K562 (cell line): Measurements from ENCODE around the gene TAS2R42. TPM values are rescaled to one million over a fixed set of nuclear protein-coding genes. Genes with fewer than 3 reads are reported as not detected.

Source experiments
- ATAC-seq: fragments of 200-7000 bp; cut with Tn5 transposase; 3 replicates; pipeline ENCODE4 v1.9.1; 2020; ENCODE audit warnings: moderate library complexity
- BruUV-seq: library from RNA; stranded (reverse); fragments of 400-500 nt; replicated peaks from 2 replicates; lab custom pipeline; 2021; lab: Mats Ljungman, UMichigan
- CTCF ChIA-PET: fragments of 300-600 bp; formaldehyde crosslinking; extraction: SDS; loops from one replicate; lab custom pipeline; 2021; ENCODE audit warnings: low intra/inter-chr PET ratio; lab: Yijun Ruan, JAX
- POLR2A ChIA-PET: fragments of 300-600, 350-650 bp; sonication (Branson Sonifier 250); formaldehyde crosslinking; extraction: SDS; loops from one replicate; lab custom pipeline; 2021; ENCODE audit warnings: antibody characterized with exemption, inconsistent platforms; lab: Yijun Ruan, JAX
- DNase-seq, 4 experiments: peaks; one replicate each; pipeline versions ENCODE4 v3.0.0 to v3.0.0-alpha.2; 2011 to 2018; ENCODE audit warnings: low spot score in 3 of 4, mixed read lengths in 3 of 4; ENCODE audit errors: extremely low read depth in 1 of 4
- FAIRE-seq: peaks from 2 replicates; lab custom pipeline; 2011; peaks lifted over from hg19 to GRCh38; lab: Jason Lieb, UNC
- H2AFZ ChIP-seq: 2 replicates; pipeline ENCODE4 v1.6.0; 2011; ENCODE audit warnings: low read depth, low read length, control low read depth, inconsistent platforms
- H3K27ac ChIP-seq: fragments of 200-600 bp; 3 replicates; pipeline ENCODE4 v1.8.0; 2011; ENCODE audit warnings: low read depth, mild to moderate bottlenecking, control low read depth, inconsistent platforms, low read length, moderate library complexity, mixed read lengths; ENCODE audit errors: extremely low read depth
- H3K27me3 ChIP-seq, 2 experiments: fragments of 300-600 bp in 1 of 2; 2 replicates in 1 of 2; 3 replicates in 1 of 2; pipeline versions ENCODE4 v1.6.0 to v1.8.0; 2011; ENCODE audit warnings: inconsistent platforms in 2 of 2, low read length in 2 of 2, mild to moderate bottlenecking in 1 of 2, mixed read lengths in 1 of 2, moderate library complexity in 1 of 2; ENCODE audit not compliant: control insufficient read depth in 2 of 2, insufficient read depth in 2 of 2
- H3K36me3 ChIP-seq: fragments of 300-600 bp; 3 replicates; pipeline ENCODE4 v1.8.0; 2011; ENCODE audit warnings: mild to moderate bottlenecking, low read length, inconsistent platforms; ENCODE audit not compliant: control insufficient read depth, insufficient read depth
- H3K4me1 ChIP-seq, 2 experiments: fragments of 200-600 bp in 1 of 2; replicated peaks in 1 of 2; 2 replicates in 1 of 2; 3 replicates in 1 of 2; pipeline versions ENCODE4 v1.5.1 to v1.8.0; 2011; ENCODE audit warnings: inconsistent platforms in 2 of 2, low read length in 2 of 2, mild to moderate bottlenecking in 1 of 2, mixed read lengths in 1 of 2, moderate library complexity in 1 of 2; ENCODE audit not compliant: control insufficient read depth in 2 of 2, insufficient read depth in 2 of 2
- H3K4me2 ChIP-seq: 2 replicates; pipeline ENCODE4 v1.6.1; 2011; ENCODE audit warnings: low read length, control low read depth, inconsistent platforms, mixed read lengths; ENCODE audit not compliant: insufficient read depth
- H3K4me3 ChIP-seq: fragments of 200-600 bp; sonication (generic), shearing (Covaris generic); 2 replicates; pipeline ENCODE4 v1.5.1; 2016; ENCODE audit warnings: control low read depth, inconsistent platforms
- H3K79me2 ChIP-seq: fragments of 200-600 bp; 3 replicates; pipeline ENCODE4 v1.8.0; 2011; ENCODE audit warnings: low read length, inconsistent platforms; ENCODE audit not compliant: control insufficient read depth, insufficient read depth
- H3K9ac ChIP-seq, 2 experiments: 2 replicates each; pipeline versions ENCODE4 v1.6.0 to v1.6.1; 2011; ENCODE audit warnings: low read depth in 2 of 2, low read length in 2 of 2, control low read depth in 1 of 2, inconsistent platforms in 1 of 2, mild to moderate bottlenecking in 1 of 2, mixed read lengths in 1 of 2; ENCODE audit not compliant: insufficient read depth in 1 of 2
- H3K9me1 ChIP-seq: one replicate; pipeline ENCODE4 v1.6.0; 2011; ENCODE audit warnings: inconsistent platforms, mild to moderate bottlenecking, low read length, moderate library complexity; ENCODE audit not compliant: control insufficient read depth, insufficient read depth
- H3K9me3 ChIP-seq: replicated peaks from 2 replicates; pipeline ENCODE4 v1.5.1; 2011; ENCODE audit warnings: low read depth, low read length, inconsistent platforms; ENCODE audit not compliant: control insufficient read depth, insufficient read depth
- H4K20me1 ChIP-seq: replicated peaks from 2 replicates; pipeline ENCODE4 v1.6.1; 2011; ENCODE audit warnings: low read length, inconsistent platforms, mixed read lengths; ENCODE audit not compliant: control insufficient read depth, insufficient read depth
- ARID1B ChIP-seq: fragments of 450-650 bp; IDR thresholded peaks from 2 replicates; pipeline ENCODE4 v1.6.1; 2016; ENCODE audit warnings: antibody characterized with exemption, mild to moderate bottlenecking, inconsistent platforms
- DPF2 ChIP-seq: fragments of 450-650 bp; IDR thresholded peaks from 2 replicates; pipeline ENCODE4 v1.6.1; 2016
- FOXK2 ChIP-seq, 2 experiments: fragments of 450-650 bp; IDR thresholded peaks in 1 of 2; conservative IDR thresholded peaks in 1 of 2; 2 replicates each; pipeline ENCODE4 v1.6.1; 2016; ENCODE audit warnings: low read depth in 2 of 2, mild to moderate bottlenecking in 1 of 2
- NFE2 ChIP-seq: IDR thresholded peaks from 2 replicates; pipeline ENCODE4 v1.6.1; 2014; ENCODE audit warnings: antibody characterized with exemption, low read depth
- RCOR1 ChIP-seq, 2 experiments: IDR thresholded peaks; 2 replicates each; pipeline ENCODE4 v1.6.1; 2012; ENCODE audit warnings: low read depth in 2 of 2, low read length in 2 of 2, borderline replicate concordance in 1 of 2, improper control_type of control experiment in 1 of 2
- ZNF384 ChIP-seq: IDR thresholded peaks from 2 replicates; pipeline ENCODE4 v1.6.1; 2012; ENCODE audit warnings: low read depth, low read length, improper control_type of control experiment
- whole genome bisulfite sequencing: fragments of 100-300 bp; shearing (Covaris generic); methylation state at CpG from one replicate; pipeline ENCODE4 v1.1.6; 2016; ENCODE audit warnings: low coverage, mixed read lengths; ENCODE audit not compliant: insufficient coverage; ENCODE audit errors: missing lambda C conversion rate; 5-methylcytosine and 5-hydroxymethylcytosine counted together
- in situ Hi-C: fragments of 300-500 bp; cut with MboI; formaldehyde crosslinking; loops from 4 replicates; pipeline ENCODE4 v1.15.0; 2018; ENCODE audit warnings: inconsistent platforms, mixed read lengths
- intact Hi-C: fragments of 100-400 bp; cut with micrococcal nuclease; formaldehyde crosslinking; loops from 2 replicates; pipeline ENCODE4 v1.14.2; 2022
- polyA plus RNA-seq, 8 experiments: library from polyadenylated mRNA; depleted of rRNA in 4 of 8; stranded (reverse) in 5 of 8; unstranded in 3 of 8; fragments of >200 nt; fragmentation: Nextera tagmentation in 2 of 8; fragmentation: Illumina TruSeq in 1 of 8; extraction: Ambion mirVana in 2 of 8; extraction: Trizol in 1 of 8; gene quantifications; 2 replicates each; pipeline versions ENCODE4 v1.2.1 to v1.2.3, GENCODE V29; 2011 to 2014; ENCODE audit warnings: inconsistent platforms in 1 of 8, missing spikeins in 1 of 8
- total RNA-seq, 7 experiments: library from RNA; depleted of rRNA in 6 of 7; stranded (reverse); fragments of >200 nt in 6 of 7; fragmentation: Illumina TruSeq in 2 of 7; extraction: Trizol in 2 of 7; gene quantifications; 2 replicates each; pipeline versions ENCODE4 v1.2.1 to v1.2.3, GENCODE V29; 2011 to 2021; ENCODE audit warnings: low replicate concordance in 1 of 7

The TAS2R42 gene
- total and polyA plus RNA-seq, 9 of the 15 experiments (the other 6 are each of a cell fraction or from before 2014, with no cell fraction given), result not detected

DNA sequence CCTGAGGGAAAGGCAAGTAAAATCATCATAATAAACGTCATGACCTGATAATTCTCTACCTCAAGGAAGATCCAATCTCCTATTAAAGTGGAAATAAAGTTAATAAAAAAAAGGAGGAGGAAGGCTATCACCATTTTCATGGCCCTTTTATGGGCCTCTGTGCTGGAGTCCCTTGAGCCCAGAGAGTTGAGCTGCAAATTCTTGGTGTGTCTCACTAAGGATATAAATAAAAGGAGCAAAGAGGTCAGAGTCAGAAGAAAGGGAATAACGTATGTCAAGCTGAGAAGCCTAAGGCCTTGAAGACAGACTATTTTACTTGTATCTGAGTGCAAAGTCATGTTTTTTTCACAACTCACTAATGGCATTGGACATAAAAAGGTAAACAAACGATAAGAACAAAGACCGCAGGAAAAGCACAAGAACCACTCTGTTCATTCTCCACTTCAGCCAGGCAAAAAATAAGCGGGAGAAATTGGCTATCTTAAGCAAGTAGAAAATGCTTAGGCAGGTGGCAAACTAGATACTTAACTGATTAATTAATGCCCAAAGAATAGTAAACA is 27.8 kb downstream of the TAS2R42 start:
- no peak overlapping the region for H2AFZ ChIP-seq
- peaks cover 0 to 5% of the 10 kb centered on the region in 2 experiments; a peak in 2 of 5 replicates for H3K4me1 ChIP-seq
- H3K9me1 ChIP-seq, result no peaks in the 10 kb centered on the region
- CTCF ChIA-PET, result no interaction called here
- peak in 2 of 4 experiments; percentile 11 to 13 for DNase-seq
- 0 out of 2 replicates have a peak, but pooled peaks have one; percentile 34 for TF ChIP-seq ZNF384
- 0 out of 4 replicates have a peak, but pooled peaks of 1 of the 2 experiments have one; percentile 26 for TF ChIP-seq FOXK2 (conservative IDR thresholded peaks at IDR 0.05 in 1 of 2, IDR thresholded peaks at IDR 0.05 in 1 of 2; ENCODE audit: low read depth in 2 of 2)
- TF ChIP-seq ARID1B, result 0 out of 2 replicates have a peak, but pooled peaks have one; percentile 17
- peak; percentile 40; the same call in 1 of the 2 replicates for TF ChIP-seq DPF2
- 0 out of 2 replicates have a peak, but pooled peaks have one; percentile 16 for TF ChIP-seq NFE2
- no peak for TF ChIP-seq RCOR1 (IDR thresholded peaks at IDR 0.05; ENCODE audit: borderline replicate concordance in 1 of 2, low read depth in 2 of 2, low read length in 2 of 2)
- TF ChIP-seq, all 486 proteins: peak for 5
- FAIRE-seq, result peak; percentile 58
- in situ Hi-C loops, result no loop called here
- peaks cover 27% of the 10 kb centered on the region; the same call in 2 of the 3 replicates for H3K36me3 ChIP-seq
- H3K4me3 ChIP-seq, result no peak overlapping the region
- H3K27me3 ChIP-seq, result no peaks in the 10 kb centered on the region
- intact Hi-C loops, result no loop called here
- H3K79me2 ChIP-seq, result peaks cover 97% of the 10 kb centered on the region
- peak; percentile 61 for ATAC-seq
- peak overlapping the region; percentile 58; the same call in 2 of the 3 replicates for H3K27ac ChIP-seq
- no peaks in the 10 kb centered on the region; the same call in 1 of the 2 replicates for H3K9me3 ChIP-seq
- H3K4me2 ChIP-seq, result peak overlapping the region; percentile 41
- POLR2A ChIA-PET, result interaction anchor here (0.6 to 2.8 kb wide), 3 partner anchors 10 to 361 kb away, joined by 3 to 13 read pairs (median 12); partner anchors contain the start of gene SMIM10L1
- no TSS peak for BruUV-seq
- WGBS, result 12% methylated on average over 5 of the region's 5 CpGs
- H3K9ac ChIP-seq, result 0 out of 4 replicates have a peak overlapping the region, but pooled peaks of 1 of the 2 experiments have one; percentile 26
- no peaks in the 10 kb centered on the region for H4K20me1 ChIP-seq
